C4-2B (cell line): Measurements from ENCODE around the gene DDT.
"Not testable (repeated sequence)": the region's sequence is repeated elsewhere in the genome, so short reads cannot be mapped to it uniquely, and the experiment has no call there.

Experiments
- CTCF ChIP-seq: fragments of 450-650 bp; conservative IDR thresholded peaks from 2 replicates; pipeline ENCODE4 v1.5.1; 2017; ENCODE audit warnings: mild to moderate bottlenecking
- ZFX ChIP-seq: fragments of 450-650 bp; IDR thresholded peaks from 2 replicates; pipeline ENCODE4 v1.6.1; 2017

GRCh38 chr22:23953485-23953884, 20.8 kb downstream of the DDT start:
- TF ChIP-seq CTCF, ZFX: not testable (repeated sequence)
